GM12878 (cell line): Measurements from ENCODE around the gene L1TD1. TPM values are rescaled to one million over a fixed set of nuclear protein-coding genes. Genes with fewer than 3 reads are reported as not detected.

Experiments
- ATAC-seq: fragments of 200-7000 bp; cut with Tn5 transposase; 3 replicates; pipeline ENCODE4 v1.9.1; 2020; ENCODE audit warnings: mild to moderate bottlenecking, moderate library complexity
- BruUV-seq: library from RNA; stranded (reverse); fragments of 400-500 nt; replicated peaks from 2 replicates; lab custom pipeline; 2021; lab: Mats Ljungman, UMichigan
- CTCF ChIA-PET: fragments of 300-600 bp; sonication (Branson Sonifier 250); formaldehyde crosslinking; extraction: SDS; loops from one replicate; lab custom pipeline; 2021; ENCODE audit warnings: inconsistent platforms; lab: Yijun Ruan, JAX
- POLR2A ChIA-PET: fragments of 350-600 bp; formaldehyde crosslinking; extraction: SDS; loops from one replicate; lab custom pipeline; 2021; ENCODE audit warnings: inconsistent platforms; lab: Charles Lee
- RAD21 ChIA-PET: fragments of 300-600 bp; sonication (Branson Sonifier 250); formaldehyde crosslinking; loops from one replicate; lab custom pipeline; 2023; ENCODE audit warnings: antibody characterized with exemption; ENCODE audit not compliant: unreplicated experiment; lab: Charles Lee
- SMC1A ChIA-PET: fragments of 300-600 bp; sonication (Branson Sonifier 250); formaldehyde crosslinking; loops from one replicate; lab custom pipeline; 2023; ENCODE audit not compliant: unreplicated experiment, uncharacterized antibody; lab: Charles Lee
- DNase-seq: peaks from one replicate; pipeline ENCODE4 v3.0.0-alpha.2; 2011; ENCODE audit warnings: low read depth, low spot score
- FAIRE-seq: peaks from 3 replicates; lab custom pipeline; 2011; peaks lifted over from hg19 to GRCh38; lab: Jason Lieb, UNC
- H2AFZ ChIP-seq: 2 replicates; pipeline ENCODE4 v1.6.0; 2011; ENCODE audit warnings: low read depth, low read length, control low read depth; ENCODE audit not compliant: control insufficient read depth
- H3K27ac ChIP-seq: 2 replicates; pipeline ENCODE4 v1.5.1; 2011; ENCODE audit warnings: control low read depth; ENCODE audit not compliant: control insufficient read depth, insufficient read depth
- H3K27me3 ChIP-seq, 2 experiments: replicated peaks in 1 of 2; 2 replicates each; pipeline versions ENCODE4 v1.6.0 to v1.6.1; 2011; ENCODE audit warnings: low read length in 1 of 2; ENCODE audit not compliant: control insufficient read depth in 2 of 2, insufficient read depth in 2 of 2
- H3K36me3 ChIP-seq, 2 experiments: 2 replicates each; pipeline ENCODE4 v1.5.1; 2011; ENCODE audit warnings: low read length in 1 of 2; ENCODE audit not compliant: control insufficient read depth in 2 of 2, insufficient read depth in 2 of 2
- H3K4me1 ChIP-seq: 2 replicates; pipeline ENCODE4 v1.6.1; 2011; ENCODE audit warnings: mild to moderate bottlenecking, low read length, moderate library complexity, mixed read lengths; ENCODE audit not compliant: control insufficient read depth, insufficient read depth
- H3K4me2 ChIP-seq: 2 replicates; pipeline ENCODE4 v1.6.0; 2011; ENCODE audit warnings: control low read depth; ENCODE audit not compliant: control insufficient read depth, insufficient read depth
- H3K4me3 ChIP-seq: fragments of 200-600 bp; sonication (generic); 2 replicates; pipeline ENCODE4 v1.5.1; 2016
- H3K79me2 ChIP-seq: 2 replicates; pipeline ENCODE4 v1.6.0; 2011; ENCODE audit warnings: low read length; ENCODE audit not compliant: control insufficient read depth, insufficient read depth
- H3K9ac ChIP-seq: 2 replicates; pipeline ENCODE4 v1.8.0; 2011; ENCODE audit warnings: low read length, control low read depth, mixed read lengths; ENCODE audit not compliant: control insufficient read depth, insufficient read depth
- H3K9me3 ChIP-seq: replicated peaks from 3 replicates; pipeline ENCODE4 v1.5.1; 2011; ENCODE audit warnings: mild to moderate bottlenecking, low read length; ENCODE audit not compliant: control insufficient read depth, insufficient read depth
- H4K20me1 ChIP-seq: 2 replicates; pipeline ENCODE4 v1.6.0; 2011; ENCODE audit not compliant: control insufficient read depth, insufficient read depth
- CUX1 ChIP-seq: IDR thresholded peaks from 2 replicates; pipeline ENCODE4 v1.6.1; 2012; ENCODE audit warnings: improper control_type of control experiment, low read depth, low read length; ENCODE audit not compliant: insufficient replicate concordance
- E4F1 ChIP-seq: fragments of 450-650 bp; IDR thresholded peaks from 2 replicates; pipeline ENCODE4 v1.6.1; 2018; ENCODE audit warnings: borderline replicate concordance, mild to moderate bottlenecking; ENCODE audit not compliant: partially characterized antibody
- ESRRA ChIP-seq: IDR thresholded peaks from 2 replicates; pipeline ENCODE4 v1.6.1; 2012; ENCODE audit warnings: mild to moderate bottlenecking, low read length, improper control_type of control experiment
- FOXM1 ChIP-seq: IDR thresholded peaks from 2 replicates; pipeline ENCODE4 v1.6.1; 2012; ENCODE audit warnings: low read depth, mild to moderate bottlenecking, inconsistent platforms, low read length, moderate library complexity
- JUNB ChIP-seq: IDR thresholded peaks from 2 replicates; pipeline ENCODE4 v1.6.1; 2016; ENCODE audit warnings: antibody characterized with exemption, mild to moderate bottlenecking
- JUND ChIP-seq: IDR thresholded peaks from 2 replicates; pipeline ENCODE4 v1.6.1; 2012; ENCODE audit warnings: low read depth, mild to moderate bottlenecking, low read length, improper control_type of control experiment, moderate library complexity
- KDM1A ChIP-seq: fragments of 200-600 bp; sonication (generic); IDR thresholded peaks from 2 replicates; pipeline ENCODE4 v1.6.1; 2016; ENCODE audit warnings: borderline replicate concordance
- MTA2 ChIP-seq: fragments of 450-650 bp; IDR thresholded peaks from 2 replicates; pipeline ENCODE4 v1.6.1; 2016; ENCODE audit warnings: low read depth, mild to moderate bottlenecking, moderate library complexity
- MTA3 ChIP-seq: IDR thresholded peaks from 2 replicates; pipeline ENCODE4 v1.6.1; 2012; ENCODE audit warnings: low read length, inconsistent platforms, borderline replicate concordance
- RAD21 ChIP-seq: IDR thresholded peaks from 2 replicates; pipeline ENCODE4 v1.6.1; 2011; ENCODE audit warnings: mild to moderate bottlenecking, low read depth, low read length, moderate library complexity; ENCODE audit not compliant: insufficient read depth
- RUNX3 ChIP-seq: IDR thresholded peaks from 2 replicates; pipeline ENCODE4 v1.6.1; 2012; ENCODE audit warnings: low read length, inconsistent platforms
- SIX5 ChIP-seq: IDR thresholded peaks from 2 replicates; pipeline ENCODE4 v1.6.1; 2011; ENCODE audit warnings: mild to moderate bottlenecking, low read depth, low read length, moderate library complexity; ENCODE audit not compliant: severe bottlenecking
- TAF1 ChIP-seq: IDR thresholded peaks from 2 replicates; pipeline ENCODE4 v1.6.1; 2011; ENCODE audit warnings: mild to moderate bottlenecking, low read depth, low read length, borderline replicate concordance
- TCF3 ChIP-seq: IDR thresholded peaks from 2 replicates; pipeline ENCODE4 v1.6.1; 2012; ENCODE audit warnings: low read depth, mild to moderate bottlenecking, low read length, borderline replicate concordance; ENCODE audit not compliant: insufficient read depth
- YY1 ChIP-seq: IDR thresholded peaks from 2 replicates; pipeline ENCODE4 v1.6.1; 2011; ENCODE audit warnings: low read depth, mild to moderate bottlenecking, low read length
- ZNF207 ChIP-seq: fragments of 450-650 bp; IDR thresholded peaks from 2 replicates; pipeline ENCODE4 v1.6.1; 2014; ENCODE audit warnings: antibody characterized with exemption, mild to moderate bottlenecking, borderline replicate concordance
- WGBS: methylation state at CpG from one replicate; pipeline ENCODE4 v1.1.6; 2016; ENCODE audit warnings: low lambda C conversion rate; ENCODE audit not compliant: insufficient replicate concordance, insufficient coverage; ENCODE audit errors: missing lambda C conversion rate; 5-methylcytosine and 5-hydroxymethylcytosine counted together
- in situ Hi-C: fragments of 300-500 bp; cut with MboI; formaldehyde crosslinking; loops from 9 replicates; pipeline ENCODE4 v1.14.3; 2018; ENCODE audit warnings: mixed read lengths
- intact Hi-C: fragments of 100-400 bp; cut with micrococcal nuclease; formaldehyde crosslinking; loops from one replicate; pipeline ENCODE4 v1.14.2; 2022; ENCODE audit not compliant: unreplicated experiment
- polyA plus RNA-seq, 11 experiments: library from polyadenylated mRNA; depleted of rRNA in 4 of 11; unstranded in 6 of 11; stranded (reverse) in 5 of 11; fragments of >200 nt; fragmentation: Nextera tagmentation in 4 of 11; fragmentation: Illumina TruSeq in 1 of 11; extraction: Ambion mirVana in 4 of 11; extraction: Trizol in 1 of 11; gene quantifications; 1 replicate in 1 of 11; 2 replicates in 10 of 11; pipeline versions ENCODE4 v1.2.1 to v1.2.3, GENCODE V29; 2011 to 2016; ENCODE audit warnings: inconsistent platforms in 2 of 11, missing spikeins in 2 of 11, low read depth in 1 of 11
- total RNA-seq, 4 experiments: library from RNA; depleted of rRNA in 3 of 4; stranded (reverse); fragments of >200 nt in 3 of 4; fragmentation: Illumina TruSeq in 1 of 4; extraction: Trizol in 1 of 4; gene quantifications; 2 replicates each; pipeline versions ENCODE4 v1.2.1 to v1.2.3, GENCODE V29; 2013 to 2021
- TF ChIP-seq, protein P1 (sequence below): fragments of 450-650 bp; IDR thresholded peaks from 2 replicates; pipeline ENCODE4 v1.6.1; 2017; ENCODE audit warnings: borderline replicate concordance

Gene L1TD1
- total and polyA plus RNA-seq, 10 of the 15 experiments (the other 5 are each of a cell fraction or from before 2014, with no cell fraction given) = 0.07 to 0.31 (median 0.21) TPM; not detected in 7

- in situ Hi-C loops (no loop called here), intact Hi-C loops (no loop called here)
- ATAC-seq (no peak), FAIRE-seq (no peak), DNase-seq (no peak)
- ChIA-PET SMC1A (no interaction called here), RAD21 (no interaction called here), POLR2A (no interaction called here), CTCF (no interaction called here)
- H3K36me3 ChIP-seq = no peaks in the 10 kb centered on the region
- no peak overlapping the region for H3K9ac ChIP-seq
- no TSS peak for BruUV-seq
- H3K27ac ChIP-seq = no peak overlapping the region
- H3K9me3 ChIP-seq = no peaks in the 10 kb centered on the region
- no peaks in the 10 kb centered on the region for H3K79me2 ChIP-seq
- 73% methylated on average over 9 of the region's 9 CpGs for WGBS
- H3K27me3 ChIP-seq = peaks cover 0 to 3% of the 10 kb centered on the region in 2 experiments; a peak in 1 of 4 replicates
- no peaks in the 10 kb centered on the region for H4K20me1 ChIP-seq
- H3K4me3 ChIP-seq = no peak overlapping the region
- no peak for TF ChIP-seq FOXM1
- no peak for TF ChIP-seq YY1
- TF ChIP-seq ESRRA = no peak
- TF ChIP-seq CUX1 = no peak
- no peak for TF ChIP-seq E4F1
- TF ChIP-seq SIX5 = no peak
- TF ChIP-seq MTA3 = no peak
- TF ChIP-seq TCF3 = no peak
- TF ChIP-seq RAD21 = no peak
- no peak for TF ChIP-seq RUNX3
- no peak for TF ChIP-seq MTA2
- no peak for TF ChIP-seq ZNF207
- TF ChIP-seq, protein P1, sequence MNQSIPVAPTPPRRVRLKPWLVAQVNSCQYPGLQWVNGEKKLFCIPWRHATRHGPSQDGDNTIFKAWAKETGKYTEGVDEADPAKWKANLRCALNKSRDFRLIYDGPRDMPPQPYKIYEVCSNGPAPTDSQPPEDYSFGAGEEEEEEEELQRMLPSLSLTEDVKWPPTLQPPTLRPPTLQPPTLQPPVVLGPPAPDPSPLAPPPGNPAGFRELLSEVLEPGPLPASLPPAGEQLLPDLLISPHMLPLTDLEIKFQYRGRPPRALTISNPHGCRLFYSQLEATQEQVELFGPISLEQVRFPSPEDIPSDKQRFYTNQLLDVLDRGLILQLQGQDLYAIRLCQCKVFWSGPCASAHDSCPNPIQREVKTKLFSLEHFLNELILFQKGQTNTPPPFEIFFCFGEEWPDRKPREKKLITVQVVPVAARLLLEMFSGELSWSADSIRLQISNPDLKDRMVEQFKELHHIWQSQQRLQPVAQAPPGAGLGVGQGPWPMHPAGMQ = no peak
- TF ChIP-seq KDM1A = no peak
- no peak for TF ChIP-seq JUNB
- TF ChIP-seq TAF1 = no peak
- no peak for TF ChIP-seq JUND
- H2AFZ ChIP-seq = no peak overlapping the region
- H3K4me2 ChIP-seq = no peak overlapping the region
- no peaks in the 10 kb centered on the region for H3K4me1 ChIP-seq
Measured at GRCh38 chr1:62238507-62238906, 43.9 kb downstream of the L1TD1 start.
